GM19193 (cell line): ENCODE data around the gene LHX8.

ENCODE experiments used
- POLR2A ChIP-seq: IDR thresholded peaks from 4 replicates; pipeline ENCODE4 v1.6.1; 2011; ENCODE audit not compliant: insufficient read depth, insufficient read length; ENCODE audit errors: extremely low read depth

LHX8 gene

DNA sequence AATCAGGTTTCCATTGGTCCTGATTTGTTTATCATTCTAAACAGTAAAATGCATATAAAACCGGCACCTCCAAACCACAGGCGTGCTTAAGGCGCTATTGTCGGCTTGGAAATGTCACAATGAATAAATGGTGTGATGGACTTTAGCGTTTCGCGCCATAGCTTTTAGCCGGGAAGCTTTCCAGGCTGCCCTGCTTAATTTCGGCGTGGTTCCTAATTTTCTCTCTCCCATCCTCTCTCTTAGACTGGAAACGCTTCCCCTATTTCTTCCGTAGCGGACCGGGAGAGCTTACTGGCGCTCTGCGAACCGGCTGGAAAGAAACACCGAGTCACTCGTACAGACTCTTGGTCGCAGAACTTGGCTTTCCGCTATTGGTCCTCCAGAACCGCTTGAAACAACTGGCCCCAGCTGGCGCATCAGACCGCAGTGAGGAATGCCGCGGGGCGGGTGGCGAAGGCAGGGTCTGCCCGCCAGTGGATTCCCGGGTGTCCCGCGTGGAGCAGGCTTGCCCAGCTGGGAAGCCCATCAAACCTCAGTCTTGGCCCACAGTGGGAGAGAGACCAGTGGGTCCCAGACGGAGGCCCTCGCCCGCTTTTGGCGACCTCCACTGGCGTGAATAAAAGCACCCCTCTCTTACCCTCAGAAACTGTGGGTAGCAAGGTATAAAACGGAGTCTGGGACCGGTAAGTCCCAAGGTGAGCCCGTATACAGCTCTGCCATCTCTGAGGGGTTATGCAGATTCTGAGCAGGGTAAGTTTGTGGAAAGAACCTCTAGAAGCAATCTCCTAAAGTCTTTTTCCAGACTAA is 4.0 kb upstream of the LHX8 start:
- TF ChIP-seq POLR2A, result no peak

DNA sequence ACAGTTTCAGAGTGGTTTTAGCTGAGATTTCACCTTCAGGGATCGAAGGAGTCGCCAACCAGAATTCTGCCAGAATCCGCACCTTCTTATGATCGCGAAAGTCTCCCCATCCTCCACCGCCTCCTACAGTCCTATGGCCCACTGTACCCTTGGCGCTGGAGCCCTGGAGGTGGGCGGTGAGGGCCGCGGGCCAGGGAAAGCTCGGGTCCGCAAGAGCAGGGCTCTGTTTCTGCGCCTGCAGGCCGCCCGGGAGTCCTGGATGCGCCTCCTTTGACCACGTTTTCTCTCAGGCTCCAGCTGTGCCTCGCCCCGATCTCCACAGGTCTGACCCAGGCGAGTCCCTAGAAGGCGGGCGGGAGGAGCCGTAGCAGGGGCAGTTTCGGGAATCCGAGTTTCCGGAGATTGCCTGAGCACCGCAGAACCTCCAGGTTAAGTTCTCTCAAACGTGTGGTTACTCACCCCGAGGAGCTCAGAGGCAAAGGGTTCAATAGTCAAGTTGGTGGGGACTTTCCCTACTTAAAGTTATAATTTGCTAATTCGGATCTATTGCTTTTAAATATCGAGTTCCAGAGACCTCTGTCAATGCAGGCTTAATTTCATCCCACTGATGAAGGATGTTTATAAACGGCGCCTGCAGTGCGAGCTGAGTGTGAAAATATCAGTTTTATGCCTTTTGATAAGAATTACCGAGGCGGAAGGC is 3.2 kb upstream of the LHX8 start:
- no peak for TF ChIP-seq POLR2A

DNA sequence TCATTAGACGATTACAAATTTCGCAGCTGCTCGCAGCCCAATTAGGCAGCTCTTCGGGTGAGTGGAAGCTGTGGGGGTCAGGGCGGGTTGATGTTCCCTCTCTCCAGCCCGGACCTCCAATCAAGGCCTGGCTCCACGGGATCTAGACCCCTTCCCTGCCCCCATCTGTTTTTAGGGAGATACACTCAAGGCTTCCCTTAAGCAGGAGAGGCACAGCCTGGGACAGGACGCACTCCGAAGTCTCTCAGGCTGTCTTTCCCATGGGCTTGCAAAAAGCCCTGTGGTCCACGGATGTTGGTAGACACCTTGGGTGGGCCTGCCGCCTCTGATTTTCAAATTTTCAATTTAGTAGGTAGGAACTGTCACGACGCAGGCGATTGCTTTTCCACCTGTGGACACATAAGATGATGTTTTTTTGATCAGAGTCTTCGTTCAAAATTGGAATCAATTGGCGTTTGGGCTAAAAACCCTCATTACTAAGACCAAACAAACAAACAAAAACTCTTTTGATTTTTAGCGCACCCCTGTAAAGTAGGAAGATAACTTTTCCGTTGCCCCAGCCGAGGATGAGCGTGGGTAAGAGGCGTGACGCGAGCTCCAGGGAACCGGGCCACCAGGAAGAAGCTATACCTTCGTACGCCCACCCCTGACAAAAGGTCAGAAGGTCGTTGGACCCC is 2.5 kb upstream of the LHX8 start:
- no peak for TF ChIP-seq POLR2A

DNA sequence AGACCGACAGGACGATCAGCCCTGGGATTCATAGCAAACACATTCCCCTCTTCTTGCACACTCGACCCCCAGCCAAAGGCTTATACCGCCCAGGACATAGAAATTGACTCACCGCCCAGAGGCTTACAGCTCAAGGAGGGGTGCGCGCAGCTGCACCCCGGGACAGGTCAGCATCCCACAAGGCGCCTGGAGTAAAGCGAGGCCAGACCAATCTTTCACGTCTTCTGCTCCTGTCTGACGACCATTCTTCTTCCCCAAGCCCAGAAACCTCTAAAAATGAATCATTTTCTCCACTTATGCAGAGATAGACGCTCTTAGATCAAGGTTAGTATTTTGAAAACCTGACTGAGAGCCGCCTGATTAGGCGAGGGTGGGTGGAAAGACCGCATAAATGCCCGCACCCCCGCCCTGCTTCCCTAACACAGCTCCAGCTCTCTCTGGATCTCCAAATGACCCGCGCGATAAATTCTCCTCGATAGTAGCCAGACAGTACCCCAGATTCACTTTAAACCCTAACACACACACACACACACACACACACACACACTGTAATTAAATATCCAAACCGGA is 1.9 kb upstream of the LHX8 start:
- no peak for TF ChIP-seq POLR2A

DNA sequence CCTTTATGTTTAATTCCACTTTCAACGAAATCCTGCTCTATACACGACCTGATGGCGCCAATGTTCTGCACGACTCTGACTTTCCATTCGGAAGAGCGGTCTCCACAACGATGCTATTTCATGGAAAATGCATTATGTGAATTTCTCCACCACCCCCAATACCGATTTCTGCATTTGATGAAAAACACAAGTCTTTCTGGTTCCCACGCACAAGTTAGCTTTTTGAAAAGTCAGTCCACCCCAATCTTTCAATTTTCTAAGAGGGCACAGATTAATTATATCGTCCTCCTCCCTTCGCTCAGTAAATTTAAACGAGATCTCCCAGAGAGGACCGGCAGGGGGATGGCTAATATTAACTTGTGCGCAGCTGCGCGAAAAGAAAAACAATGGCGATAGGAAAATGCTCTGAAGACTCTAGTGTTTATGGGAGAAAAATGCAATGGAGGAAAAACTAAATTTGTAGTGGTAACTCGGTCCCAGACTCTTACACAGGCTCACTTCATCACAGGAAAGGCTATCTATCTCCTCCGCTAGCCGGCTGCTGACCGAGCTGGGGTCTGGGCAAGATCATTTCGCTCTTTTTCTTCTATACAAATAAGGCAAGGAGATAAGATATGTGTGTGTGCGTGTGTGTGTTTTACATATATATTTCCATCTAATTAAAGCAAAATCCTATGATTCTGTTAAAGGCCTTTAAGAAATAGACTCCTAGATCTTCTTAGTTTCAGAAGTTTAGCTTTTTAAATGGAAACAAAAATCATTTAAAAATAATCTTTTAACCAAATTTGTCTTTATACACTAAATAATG is 1.2 kb upstream of the LHX8 start:
- TF ChIP-seq POLR2A, result no peak

DNA sequence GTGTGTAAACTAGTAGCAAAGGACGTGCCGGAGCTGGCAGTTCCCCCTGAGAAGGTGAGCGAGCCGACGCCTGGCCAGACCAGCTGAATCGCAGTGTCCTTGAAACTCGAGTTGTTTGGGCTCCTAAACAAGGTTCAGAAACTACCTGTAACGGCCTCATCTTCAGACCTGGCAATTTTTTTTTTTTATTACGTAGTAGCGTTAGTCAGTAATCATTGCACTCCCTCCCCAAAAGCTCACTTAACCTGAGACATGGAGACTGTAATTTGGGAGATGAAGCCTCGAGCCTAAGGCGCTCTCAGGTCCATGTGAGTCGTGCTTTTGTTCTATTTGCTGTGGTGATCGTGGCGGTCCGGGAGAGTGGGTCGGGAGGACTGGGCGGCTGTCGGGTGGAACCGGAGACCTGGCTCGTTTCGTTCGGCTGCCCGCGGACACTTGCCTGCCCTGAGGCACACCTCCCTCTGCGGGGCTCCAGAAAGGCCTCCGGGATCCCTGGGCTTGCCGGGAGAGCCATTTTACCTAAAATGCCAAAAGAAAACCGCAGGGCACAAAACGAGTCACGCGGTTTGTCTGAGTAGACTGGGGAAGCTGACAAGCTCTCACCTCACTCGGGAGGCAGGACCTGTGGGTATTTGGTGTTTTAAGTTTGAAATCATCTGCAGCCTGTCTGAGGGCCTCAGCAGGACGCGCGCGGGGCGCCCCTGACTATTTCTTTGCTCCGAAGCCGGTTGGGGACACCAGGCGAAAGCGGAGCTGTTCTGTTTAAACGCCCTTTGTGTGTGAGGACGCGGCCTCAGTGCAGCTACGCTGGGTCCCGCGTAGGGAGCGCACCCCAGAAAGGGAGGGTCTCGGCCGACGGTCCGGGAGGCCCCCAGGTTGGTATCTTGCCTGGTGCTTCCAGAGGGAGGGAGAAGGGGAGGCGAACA is 722 bp downstream of the LHX8 start:
- TF ChIP-seq POLR2A, result no peak

DNA sequence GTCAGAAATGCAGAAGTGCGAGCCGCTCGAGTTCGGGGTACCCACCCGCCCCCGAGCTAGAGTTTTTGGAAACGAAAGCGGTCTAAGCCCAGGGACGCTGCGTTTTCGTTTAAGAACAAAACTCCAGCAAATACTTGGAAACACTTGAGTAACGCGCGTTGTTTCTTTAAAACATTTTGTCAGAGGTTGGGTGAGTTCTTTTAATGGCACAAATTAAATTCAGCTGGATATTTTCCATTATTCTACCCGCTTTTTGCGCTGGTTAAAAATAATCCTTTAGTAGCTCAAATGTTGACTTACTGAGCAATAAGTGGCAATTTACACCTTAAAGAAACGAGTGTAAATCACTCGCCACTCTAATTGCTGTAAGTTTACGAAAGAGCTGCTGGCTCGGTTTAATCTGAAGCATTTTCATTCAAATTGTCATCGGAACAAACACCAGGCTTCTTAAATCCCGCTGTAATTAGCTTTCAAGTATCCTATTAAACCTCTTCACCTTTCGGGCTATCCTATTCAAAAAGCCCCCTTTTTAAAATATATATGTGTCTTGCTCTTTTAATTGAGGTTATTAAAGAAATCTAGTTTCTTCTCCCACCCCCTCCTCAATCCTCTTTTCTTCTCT is 1.5 kb downstream of the LHX8 start:
- TF ChIP-seq POLR2A, result no peak

DNA sequence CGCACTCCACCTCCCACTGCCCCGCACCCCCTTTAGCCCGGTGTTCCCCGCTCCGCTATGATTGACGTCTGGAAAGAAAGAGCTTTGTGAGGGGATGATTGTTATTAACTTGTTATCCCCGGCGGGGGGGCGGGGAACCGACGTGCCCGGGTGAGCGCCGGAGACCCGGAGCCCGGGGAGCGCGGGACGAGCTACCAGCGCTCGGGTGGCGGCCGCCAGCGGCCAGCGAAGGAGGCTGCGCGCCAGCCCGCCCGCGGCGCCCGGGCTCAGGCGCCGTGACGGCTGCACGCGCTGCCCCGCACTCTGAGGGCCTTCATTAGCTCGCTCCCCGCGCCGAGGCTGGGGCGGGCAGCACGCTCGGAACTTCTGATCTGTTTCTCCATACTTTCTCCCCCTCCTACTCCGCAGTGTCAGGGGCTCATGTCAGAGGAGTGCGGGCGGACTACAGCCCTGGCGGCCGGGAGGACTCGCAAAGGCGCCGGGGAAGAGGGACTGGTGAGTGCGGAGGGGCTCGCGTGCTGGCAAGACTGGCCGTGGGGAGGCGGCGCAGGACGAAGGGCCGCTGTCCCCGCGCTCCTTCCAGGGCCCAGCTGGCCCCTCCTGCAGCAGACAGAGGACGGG is 2.1 kb downstream of the LHX8 start:
- no peak for TF ChIP-seq POLR2A

DNA sequence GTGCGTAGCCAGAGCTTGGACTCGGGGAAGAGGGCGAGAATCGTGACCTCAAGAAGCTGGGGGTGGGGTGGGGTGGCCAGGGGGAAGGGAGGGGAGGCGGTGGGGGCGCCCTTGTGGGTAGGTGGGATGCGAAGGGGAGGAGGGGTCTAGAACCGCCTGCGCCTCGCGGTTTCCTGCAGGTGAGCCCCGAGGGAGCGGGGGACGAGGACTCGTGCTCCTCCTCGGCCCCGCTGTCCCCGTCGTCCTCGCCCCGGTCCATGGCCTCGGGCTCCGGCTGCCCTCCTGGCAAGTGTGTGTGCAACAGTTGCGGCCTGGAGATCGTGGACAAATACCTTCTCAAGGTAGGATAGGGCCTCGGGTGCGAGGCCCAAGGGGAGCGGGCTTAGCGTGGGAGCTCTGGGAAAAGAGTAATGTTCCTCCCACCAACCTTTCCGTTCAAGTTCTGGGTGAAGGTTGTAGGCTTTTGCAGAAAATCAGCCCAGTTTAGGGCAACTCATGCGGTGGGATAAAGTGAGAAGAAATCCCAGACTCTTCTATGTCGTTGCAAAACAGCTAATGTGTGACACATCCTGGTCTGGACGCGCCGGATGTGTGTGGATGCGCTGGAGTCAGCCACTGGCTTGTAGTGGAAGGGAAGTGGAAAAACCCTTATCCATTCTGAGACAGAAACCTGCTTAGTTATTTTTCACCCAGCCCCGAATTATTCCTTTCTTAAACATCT is 2.9 kb downstream of the LHX8 start:
- no peak for TF ChIP-seq POLR2A

DNA sequence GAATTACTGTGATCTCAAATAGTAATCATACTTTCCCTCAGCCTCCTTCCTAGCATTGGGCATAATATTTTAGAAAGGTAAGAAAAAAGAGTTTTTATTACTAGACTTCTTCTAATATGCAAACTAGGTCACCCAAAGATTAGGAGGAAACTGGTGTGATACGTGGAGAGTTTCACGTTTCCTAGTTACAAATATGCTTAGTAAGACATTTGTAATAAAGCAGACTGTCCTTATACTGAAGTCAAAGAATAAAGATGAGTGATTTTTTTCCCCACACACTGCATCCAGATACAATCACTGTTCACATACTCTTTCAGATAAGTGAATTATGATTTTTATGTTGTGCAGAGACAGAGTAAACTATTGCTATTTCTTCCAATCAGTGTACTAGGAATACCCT is 17.9 kb downstream of the LHX8 start:
- TF ChIP-seq POLR2A, result no peak

DNA sequence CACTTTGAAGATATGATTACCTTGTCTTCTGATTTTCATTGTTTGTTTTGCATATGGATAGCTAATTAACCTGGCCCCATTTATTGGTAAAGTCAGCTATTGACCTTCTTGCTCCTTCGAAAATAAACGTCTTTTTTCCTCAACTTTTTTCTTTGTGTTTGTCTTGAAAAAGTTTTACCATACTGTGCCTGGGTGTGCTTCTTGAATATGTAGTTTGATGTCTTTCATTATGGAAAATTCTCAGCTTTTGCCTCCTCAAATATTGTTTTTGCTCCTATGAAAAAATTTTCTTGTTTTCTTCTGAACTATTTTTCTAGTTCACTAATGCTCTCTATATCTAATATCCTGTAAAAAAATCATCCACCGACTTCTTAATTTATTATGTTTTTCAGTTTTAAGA is 25.0 kb downstream of the LHX8 start:
- TF ChIP-seq POLR2A, result no peak

DNA sequence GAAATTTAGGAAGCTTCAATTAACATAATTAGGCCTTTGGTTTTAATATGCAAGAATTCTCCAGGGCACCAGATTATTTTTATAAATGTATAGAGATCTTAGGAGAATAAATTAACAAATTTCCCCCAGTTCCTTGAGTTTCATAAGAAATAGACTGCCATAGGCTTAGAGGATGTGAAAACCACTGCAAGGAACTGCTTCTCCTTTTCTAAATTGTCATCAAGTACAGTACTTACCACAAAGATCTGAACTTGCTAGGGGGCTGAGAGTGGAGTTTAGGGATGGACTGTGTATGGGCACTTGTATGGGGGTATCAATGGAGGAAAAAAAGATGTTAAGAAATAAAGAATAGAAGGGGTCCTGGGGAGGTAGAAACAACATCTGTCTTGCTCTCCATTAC is 31.1 kb downstream of the LHX8 start:
- no peak for TF ChIP-seq POLR2A
